RWPE2 (cell line): ENCODE measurements around the gene STRBP.

ENCODE experiments used
- ATAC-seq: fragments of 200-7000 bp; cut with Tn5 transposase; 3 replicates; pipeline ENCODE4 v1.9.1; 2021; ENCODE audit warnings: low read depth
- DNase-seq: peaks from one replicate; pipeline ENCODE4 v3.0.0-alpha.2; 2020; ENCODE audit warnings: low spot score
- H3K27ac ChIP-seq: fragments of 450-650 bp; 2 replicates; pipeline ENCODE4 v1.5.1; 2017; ENCODE audit warnings: mild to moderate bottlenecking; ENCODE audit not compliant: poor library complexity, severe bottlenecking
- H3K27me3 ChIP-seq: fragments of 250-450 bp; sonication (Bioruptor Pico); 2 replicates; pipeline ENCODE4 v1.5.1; 2021; ENCODE audit warnings: mild to moderate bottlenecking, moderate library complexity; ENCODE audit not compliant: insufficient read depth, poor library complexity, severe bottlenecking
- H3K36me3 ChIP-seq: fragments of 250-450 bp; sonication (Bioruptor Pico); 2 replicates; pipeline ENCODE4 v1.5.1; 2020; ENCODE audit warnings: low read depth, mild to moderate bottlenecking, moderate library complexity
- H3K4me1 ChIP-seq: fragments of 250-450 bp; sonication (Bioruptor Pico); 2 replicates; pipeline ENCODE4 v1.5.1; 2021; ENCODE audit warnings: mild to moderate bottlenecking, moderate library complexity; ENCODE audit not compliant: insufficient read depth, poor library complexity, severe bottlenecking
- H3K4me3 ChIP-seq: fragments of 250-450 bp; sonication (Bioruptor Pico); 2 replicates; pipeline ENCODE4 v1.5.1; 2021; ENCODE audit warnings: mild to moderate bottlenecking, moderate library complexity; ENCODE audit not compliant: severe bottlenecking
- H3K9me3 ChIP-seq: fragments of 250-450 bp; sonication (Bioruptor Pico); 2 replicates; pipeline ENCODE4 v1.5.1; 2021; ENCODE audit warnings: mild to moderate bottlenecking, moderate library complexity; ENCODE audit not compliant: severe bottlenecking
- TF ChIP-seq, protein P1 (sequence below): fragments of 450-650 bp; IDR thresholded peaks from one replicate; pipeline ENCODE4 v1.5.1; 2017; ENCODE audit warnings: mild to moderate bottlenecking, moderate library complexity; ENCODE audit not compliant: poor library complexity, severe bottlenecking

STRBP gene

DNA sequence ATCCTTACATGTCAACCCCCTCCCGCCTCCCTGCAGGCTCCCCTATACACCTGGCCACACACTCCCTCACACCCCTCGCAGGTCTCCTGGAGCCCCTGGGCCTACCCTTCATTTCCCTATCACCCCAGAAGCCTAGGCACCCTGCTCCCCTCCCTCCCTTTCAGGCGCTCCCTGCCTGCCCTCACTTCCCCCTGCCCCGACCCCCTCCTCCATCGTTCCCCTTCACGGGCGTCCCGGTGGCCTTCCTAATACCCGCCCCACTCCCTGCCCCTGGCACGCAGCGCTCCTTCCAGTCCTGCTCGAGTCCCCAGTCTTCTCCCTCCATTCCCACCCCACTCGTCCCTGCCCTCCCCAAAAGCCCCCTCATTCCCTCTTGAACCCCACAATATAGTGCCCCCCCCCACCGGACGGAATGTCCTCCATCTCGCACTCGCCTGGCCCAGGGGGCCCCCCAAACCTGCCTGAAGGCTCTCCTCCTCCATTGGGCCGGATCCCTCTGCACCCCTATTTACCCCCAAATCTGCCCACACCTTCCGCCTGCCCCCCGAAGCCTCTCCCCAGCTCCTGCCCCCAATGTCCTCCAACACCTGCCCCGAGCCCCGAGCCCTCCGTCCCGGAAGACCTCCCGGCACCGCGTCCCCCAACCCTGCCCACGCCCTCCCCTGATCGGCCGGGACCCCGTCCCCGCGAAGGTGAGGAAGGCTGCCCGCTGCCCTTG is 746 bp downstream of the STRBP start:
- Histone ChIP-seq H3K9me3 (no peaks in the 10 kb centered on the region), H3K27me3 (no peaks in the 10 kb centered on the region), H3K27ac (no peak overlapping the region), H3K4me3 (peak overlapping the region; percentile 98), H3K4me1 (no peaks in the 10 kb centered on the region), H3K36me3 (no peaks in the 10 kb centered on the region)
- ATAC-seq (no peak), DNase-seq (no peak)
- TF ChIP-seq, protein P1, sequence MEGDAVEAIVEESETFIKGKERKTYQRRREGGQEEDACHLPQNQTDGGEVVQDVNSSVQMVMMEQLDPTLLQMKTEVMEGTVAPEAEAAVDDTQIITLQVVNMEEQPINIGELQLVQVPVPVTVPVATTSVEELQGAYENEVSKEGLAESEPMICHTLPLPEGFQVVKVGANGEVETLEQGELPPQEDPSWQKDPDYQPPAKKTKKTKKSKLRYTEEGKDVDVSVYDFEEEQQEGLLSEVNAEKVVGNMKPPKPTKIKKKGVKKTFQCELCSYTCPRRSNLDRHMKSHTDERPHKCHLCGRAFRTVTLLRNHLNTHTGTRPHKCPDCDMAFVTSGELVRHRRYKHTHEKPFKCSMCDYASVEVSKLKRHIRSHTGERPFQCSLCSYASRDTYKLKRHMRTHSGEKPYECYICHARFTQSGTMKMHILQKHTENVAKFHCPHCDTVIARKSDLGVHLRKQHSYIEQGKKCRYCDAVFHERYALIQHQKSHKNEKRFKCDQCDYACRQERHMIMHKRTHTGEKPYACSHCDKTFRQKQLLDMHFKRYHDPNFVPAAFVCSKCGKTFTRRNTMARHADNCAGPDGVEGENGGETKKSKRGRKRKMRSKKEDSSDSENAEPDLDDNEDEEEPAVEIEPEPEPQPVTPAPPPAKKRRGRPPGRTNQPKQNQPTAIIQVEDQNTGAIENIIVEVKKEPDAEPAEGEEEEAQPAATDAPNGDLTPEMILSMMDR = no peak

DNA sequence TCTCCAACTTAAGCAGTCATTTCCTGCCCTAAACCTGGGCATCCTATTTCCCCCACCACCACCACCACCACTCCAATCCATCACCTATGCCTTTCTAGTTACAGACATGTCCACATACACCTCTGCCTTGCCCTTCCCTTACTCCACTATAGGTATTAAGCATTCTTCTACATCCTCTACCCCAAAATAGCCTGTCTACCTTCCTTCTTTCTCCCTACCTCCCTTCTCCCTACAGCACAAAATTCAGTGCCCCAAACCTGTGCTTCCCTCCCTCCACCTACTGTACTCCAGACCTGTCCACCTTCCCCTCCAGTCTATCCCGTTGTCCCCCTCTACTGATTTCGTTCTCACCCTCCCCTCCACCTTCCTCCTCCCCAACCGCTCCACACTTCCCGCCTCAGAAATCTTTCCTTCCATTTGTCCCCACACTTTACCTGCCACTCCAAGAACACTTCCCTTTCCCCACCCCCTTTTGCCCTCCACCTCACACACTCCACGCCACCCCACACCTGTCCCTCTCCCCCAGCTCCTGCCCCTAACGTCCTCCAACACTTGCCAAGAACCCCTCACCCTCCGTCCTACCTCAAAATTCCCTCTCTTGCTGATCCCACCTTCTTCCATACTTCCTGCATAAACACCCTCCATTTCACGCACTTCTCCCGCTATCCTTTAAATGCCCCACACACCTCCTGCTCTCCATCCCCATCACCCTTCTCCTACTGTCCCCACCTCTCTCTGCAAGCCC is 1.6 kb downstream of the STRBP start:
- no peaks in the 10 kb centered on the region for H3K9me3 ChIP-seq
- no peaks in the 10 kb centered on the region for H3K36me3 ChIP-seq
- H3K4me1 ChIP-seq = no peaks in the 10 kb centered on the region
- H3K4me3 ChIP-seq = no peak overlapping the region
- ATAC-seq (no peak), DNase-seq (no peak)
- H3K27ac ChIP-seq = no peak overlapping the region
- TF ChIP-seq, protein P1 = no peak
- no peaks in the 10 kb centered on the region for H3K27me3 ChIP-seq

DNA sequence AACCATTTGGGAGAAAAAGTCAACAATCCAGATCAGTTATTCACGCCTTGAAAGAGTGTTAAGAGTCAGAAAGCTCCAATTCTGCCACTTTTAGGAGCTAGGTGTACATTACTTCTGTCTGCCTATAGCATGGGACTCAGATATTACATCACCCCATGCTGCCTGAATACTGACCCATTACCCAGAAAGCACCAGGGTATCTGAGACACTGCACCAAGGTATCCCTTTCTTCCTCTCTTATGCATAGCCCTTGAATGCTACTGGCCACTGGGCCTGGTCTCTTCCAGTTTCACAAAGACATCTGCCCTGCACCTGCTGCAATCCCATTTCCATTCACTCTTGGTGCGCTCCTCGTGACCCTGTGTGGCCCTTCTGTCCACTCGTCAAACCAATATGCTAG is 2.6 kb downstream of the STRBP start:
- no peak overlapping the region for H3K4me3 ChIP-seq
- no peak for ATAC-seq
- no peaks in the 10 kb centered on the region for H3K27me3 ChIP-seq
- no peaks in the 10 kb centered on the region for H3K9me3 ChIP-seq
- DNase-seq = no peak
- H3K27ac ChIP-seq = no peak overlapping the region
- H3K36me3 ChIP-seq = no peaks in the 10 kb centered on the region
- no peaks in the 10 kb centered on the region for H3K4me1 ChIP-seq
- TF ChIP-seq, protein P1 = no peak

DNA sequence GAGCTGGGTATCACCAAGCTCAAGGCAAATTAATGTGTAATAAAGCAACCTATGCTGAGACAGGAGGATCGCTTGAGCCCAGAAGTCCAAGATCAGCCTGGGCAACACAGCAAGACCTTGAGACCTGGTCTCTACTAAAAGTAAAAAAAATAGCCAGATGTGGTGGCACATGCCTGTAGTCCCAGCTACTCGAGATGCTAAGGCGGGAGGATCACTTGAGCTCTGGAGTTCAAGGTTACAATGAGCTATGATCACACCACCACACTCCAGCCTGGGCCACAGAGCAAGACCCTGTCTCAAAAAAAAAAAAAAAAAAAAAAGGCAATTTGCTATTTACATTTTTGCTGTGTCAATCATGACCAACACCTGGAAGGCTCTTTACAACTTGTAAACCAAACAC is 5.2 kb downstream of the STRBP start:
- Histone ChIP-seq H3K4me3 (no peak overlapping the region), H3K27me3 (no peaks in the 10 kb centered on the region), H3K36me3 (no peaks in the 10 kb centered on the region), H3K4me1 (no peaks in the 10 kb centered on the region), H3K27ac (no peak overlapping the region), H3K9me3 (no peaks in the 10 kb centered on the region)
- ATAC-seq (no peak), DNase-seq (no peak)
- TF ChIP-seq, protein P1 = no peak

DNA sequence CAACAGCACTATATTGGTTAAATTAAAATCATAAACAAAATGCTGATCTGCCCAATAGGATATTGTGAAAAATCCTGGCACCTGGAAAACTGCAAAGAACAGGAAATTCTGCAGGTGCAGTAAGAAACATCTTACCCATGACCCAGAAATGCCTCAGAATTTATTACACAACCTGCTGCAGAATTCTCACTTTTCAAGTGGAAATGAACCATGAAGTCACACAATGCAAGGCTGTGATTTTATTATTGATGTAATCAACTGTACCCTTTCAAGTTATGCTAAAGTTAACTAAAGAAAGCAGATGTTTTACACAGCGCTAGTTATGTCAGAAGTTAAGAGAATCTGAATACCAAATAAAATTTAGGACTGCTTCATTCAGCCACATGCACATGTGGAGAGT is 6.0 kb downstream of the STRBP start:
- no peak for DNase-seq
- no peak for ATAC-seq
- TF ChIP-seq, protein P1 = no peak
- Histone ChIP-seq H3K36me3 (no peaks in the 10 kb centered on the region), H3K4me3 (no peak overlapping the region), H3K27ac (no peak overlapping the region), H3K9me3 (no peaks in the 10 kb centered on the region), H3K27me3 (no peaks in the 10 kb centered on the region), H3K4me1 (no peaks in the 10 kb centered on the region)
